GM12872 (cell line): ENCODE measurements around the gene SSBP4.

Experiments
- TF ChIP-seq, protein P1 (sequence below): IDR thresholded peaks from 3 replicates; pipeline ENCODE4 v1.5.1; 2011; ENCODE audit warnings: low read depth, mild to moderate bottlenecking, low read length, moderate library complexity; ENCODE audit not compliant: insufficient read depth

Gene SSBP4

DNA sequence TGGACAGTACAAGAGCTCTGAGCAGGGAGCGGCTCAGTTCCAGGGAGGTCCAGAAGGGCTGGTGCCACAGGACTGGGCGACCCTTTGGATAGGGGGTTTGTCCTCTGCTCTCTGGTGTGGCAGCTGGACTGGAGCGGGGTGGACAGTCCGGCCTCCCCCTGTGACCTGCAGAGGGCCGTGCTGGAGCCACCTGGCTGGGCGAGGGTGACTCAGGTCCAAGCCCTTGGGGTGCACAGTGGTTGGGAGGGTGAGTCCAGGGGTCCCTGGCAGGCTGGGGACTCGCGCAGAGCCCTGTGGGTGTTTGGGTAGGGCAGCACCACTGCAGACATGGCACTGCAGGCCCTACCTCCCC is 7.2 kb downstream of the SSBP4 start:
- TF ChIP-seq, protein P1, sequence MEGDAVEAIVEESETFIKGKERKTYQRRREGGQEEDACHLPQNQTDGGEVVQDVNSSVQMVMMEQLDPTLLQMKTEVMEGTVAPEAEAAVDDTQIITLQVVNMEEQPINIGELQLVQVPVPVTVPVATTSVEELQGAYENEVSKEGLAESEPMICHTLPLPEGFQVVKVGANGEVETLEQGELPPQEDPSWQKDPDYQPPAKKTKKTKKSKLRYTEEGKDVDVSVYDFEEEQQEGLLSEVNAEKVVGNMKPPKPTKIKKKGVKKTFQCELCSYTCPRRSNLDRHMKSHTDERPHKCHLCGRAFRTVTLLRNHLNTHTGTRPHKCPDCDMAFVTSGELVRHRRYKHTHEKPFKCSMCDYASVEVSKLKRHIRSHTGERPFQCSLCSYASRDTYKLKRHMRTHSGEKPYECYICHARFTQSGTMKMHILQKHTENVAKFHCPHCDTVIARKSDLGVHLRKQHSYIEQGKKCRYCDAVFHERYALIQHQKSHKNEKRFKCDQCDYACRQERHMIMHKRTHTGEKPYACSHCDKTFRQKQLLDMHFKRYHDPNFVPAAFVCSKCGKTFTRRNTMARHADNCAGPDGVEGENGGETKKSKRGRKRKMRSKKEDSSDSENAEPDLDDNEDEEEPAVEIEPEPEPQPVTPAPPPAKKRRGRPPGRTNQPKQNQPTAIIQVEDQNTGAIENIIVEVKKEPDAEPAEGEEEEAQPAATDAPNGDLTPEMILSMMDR: no peak

DNA sequence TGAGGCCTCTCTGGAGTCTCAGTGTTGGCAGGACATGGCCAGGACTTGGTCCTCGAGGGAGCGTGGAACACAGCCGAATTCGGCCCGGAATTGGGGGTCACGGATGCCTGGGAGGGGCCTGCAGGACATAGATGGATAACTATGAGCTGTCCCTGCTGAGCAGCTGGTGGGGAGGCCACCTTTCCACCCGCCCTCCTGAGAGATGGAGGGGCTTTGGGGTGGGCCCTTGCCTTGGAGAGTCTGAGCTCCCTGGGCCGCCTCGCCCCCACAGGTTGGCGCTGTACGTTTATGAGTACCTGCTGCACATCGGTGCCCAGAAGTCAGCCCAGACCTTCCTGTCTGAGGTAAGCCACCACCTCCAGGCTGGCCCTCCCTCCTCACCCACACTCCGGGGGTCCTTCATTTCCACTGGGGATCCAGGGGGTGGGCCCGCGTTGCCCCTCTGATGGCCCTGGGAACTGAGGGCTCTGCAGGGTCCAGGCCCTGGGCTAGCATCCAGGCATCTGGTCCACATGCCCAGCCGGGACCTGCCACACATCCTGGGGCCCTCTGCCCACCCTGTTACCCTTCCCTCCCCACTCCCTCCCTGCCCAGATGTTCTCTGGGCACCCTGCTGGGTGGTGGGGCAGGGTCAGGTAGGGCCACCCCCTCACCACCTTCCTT is 8.0 kb downstream of the SSBP4 start:
- TF ChIP-seq, protein P1: no peak

DNA sequence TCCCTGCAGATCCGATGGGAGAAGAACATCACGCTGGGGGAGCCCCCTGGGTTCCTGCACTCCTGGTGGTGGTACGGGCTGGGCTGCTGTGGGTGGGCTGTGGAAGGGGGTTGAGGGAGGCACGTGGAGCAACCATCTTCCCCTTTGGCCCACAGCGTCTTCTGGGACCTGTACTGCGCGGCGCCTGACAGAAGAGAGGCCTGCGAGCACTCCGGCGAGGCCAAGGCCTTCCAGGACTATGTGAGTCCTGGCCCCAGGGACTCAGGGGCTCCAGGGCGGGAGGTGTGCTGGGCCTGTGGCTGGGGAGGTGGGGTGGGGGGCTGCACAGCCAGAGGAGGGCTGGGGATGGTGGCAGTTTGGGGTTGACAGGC is 8.5 kb downstream of the SSBP4 start:
- TF ChIP-seq, protein P1: no peak

DNA sequence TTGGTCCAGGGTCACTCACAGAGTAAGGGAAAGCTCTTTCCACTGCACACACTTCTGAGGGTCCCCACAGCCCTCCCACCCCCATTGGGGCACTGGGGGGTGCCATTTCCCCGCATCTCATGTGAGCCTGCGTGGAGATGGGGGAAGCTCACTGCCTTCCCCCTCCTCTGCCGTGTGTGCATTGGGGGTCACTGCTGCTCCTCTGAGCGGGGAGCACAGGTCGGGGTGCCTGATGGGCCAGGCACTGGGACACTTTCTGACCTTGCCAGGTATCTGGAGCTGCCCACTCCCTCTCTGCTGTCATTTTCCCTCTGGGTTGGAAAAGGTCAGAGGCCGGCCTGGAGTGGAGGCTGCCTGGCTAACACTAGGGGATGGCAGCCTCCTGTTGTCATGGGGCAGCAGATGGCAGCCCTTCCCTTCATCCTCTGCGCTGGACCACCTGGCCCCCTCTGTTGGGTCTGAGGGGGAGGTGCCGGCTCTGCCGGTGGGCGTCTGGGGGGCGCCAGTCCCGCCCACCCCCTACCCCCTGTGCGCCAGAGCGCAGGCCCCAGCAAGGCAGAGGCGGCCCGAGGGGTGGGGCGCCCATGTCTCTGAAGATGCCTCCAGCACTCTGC is 9.1 kb downstream of the SSBP4 start:
- TF ChIP-seq, protein P1: no peak

DNA sequence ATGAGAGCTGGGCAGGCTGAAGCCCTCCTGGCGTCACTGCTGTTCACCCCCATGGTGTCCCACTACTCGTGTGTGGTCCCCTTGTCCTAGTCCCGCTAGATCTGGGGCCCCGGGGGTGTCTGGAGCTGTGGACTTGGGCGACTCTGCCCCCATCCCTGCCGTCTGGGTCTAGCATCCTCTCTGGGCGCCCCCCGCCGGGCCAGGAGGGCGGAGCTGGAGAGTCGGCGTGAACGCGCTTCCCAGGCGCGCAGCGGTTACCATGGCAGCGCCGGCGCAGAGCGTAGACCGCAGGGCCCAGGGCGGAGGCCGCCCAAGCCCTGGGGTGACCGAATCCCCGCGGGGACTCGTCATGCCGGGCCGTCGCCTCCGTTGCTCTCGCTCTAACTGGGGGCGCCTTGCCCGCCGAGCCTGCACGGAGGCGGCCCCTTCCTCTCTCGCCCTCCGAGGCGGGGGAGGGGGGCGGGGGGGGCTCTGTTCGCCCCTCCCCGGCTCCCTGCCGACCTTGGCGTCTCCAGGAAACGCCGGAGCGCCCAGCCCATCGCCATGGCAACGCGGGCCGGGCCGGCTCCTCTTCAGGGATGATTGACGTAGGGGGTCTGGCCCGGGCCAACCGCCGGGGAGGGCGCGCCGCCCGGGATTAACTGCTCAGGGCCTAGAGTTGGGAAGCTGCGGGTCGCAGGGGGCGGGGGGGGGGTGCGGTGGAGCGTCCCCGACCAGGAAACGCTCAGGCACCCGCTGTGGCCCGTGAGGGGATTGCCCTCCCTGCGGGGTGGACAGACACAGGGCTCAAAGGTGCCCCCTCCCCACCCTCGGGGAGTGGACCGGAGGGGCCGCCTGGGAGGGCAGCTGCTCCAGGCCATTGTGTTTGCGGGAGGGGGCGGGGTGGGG is 9.8 kb downstream of the SSBP4 start:
- TF ChIP-seq, protein P1: no peak

DNA sequence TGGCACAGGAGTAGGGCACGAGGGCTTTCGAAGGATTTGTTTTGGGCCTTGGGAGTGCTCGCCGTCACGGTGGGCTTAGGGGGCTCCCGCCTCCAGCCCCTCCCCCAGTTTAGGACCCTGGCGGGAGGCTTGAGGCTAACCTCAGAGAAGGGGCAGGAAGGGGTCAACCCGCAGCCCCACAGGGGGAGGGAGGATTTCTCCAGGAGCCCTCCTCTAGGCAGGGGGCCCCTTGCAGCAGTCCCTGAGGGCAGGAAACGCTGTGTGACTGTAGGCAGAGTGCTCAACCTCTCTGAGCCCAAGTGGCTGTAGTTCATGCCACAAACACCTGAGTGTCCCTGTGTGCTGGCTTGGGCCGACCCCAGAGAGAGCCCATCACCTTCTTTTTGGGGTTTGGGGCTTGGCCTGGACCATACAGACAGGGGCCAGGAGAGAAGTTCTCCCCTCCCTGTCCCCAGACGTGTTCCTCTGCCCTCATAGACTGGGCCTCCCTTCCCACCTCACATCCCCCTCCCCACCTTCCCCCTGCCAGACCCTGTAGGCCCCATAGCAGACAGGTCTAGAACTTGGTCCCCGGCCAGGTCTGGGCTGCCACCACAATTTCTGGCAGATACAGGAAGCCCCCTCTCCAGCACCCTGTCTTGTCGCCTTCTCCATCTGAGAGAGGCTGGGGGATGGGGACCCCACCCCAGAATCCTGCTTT is 10.7 kb downstream of the SSBP4 start:
- TF ChIP-seq, protein P1: no peak

DNA sequence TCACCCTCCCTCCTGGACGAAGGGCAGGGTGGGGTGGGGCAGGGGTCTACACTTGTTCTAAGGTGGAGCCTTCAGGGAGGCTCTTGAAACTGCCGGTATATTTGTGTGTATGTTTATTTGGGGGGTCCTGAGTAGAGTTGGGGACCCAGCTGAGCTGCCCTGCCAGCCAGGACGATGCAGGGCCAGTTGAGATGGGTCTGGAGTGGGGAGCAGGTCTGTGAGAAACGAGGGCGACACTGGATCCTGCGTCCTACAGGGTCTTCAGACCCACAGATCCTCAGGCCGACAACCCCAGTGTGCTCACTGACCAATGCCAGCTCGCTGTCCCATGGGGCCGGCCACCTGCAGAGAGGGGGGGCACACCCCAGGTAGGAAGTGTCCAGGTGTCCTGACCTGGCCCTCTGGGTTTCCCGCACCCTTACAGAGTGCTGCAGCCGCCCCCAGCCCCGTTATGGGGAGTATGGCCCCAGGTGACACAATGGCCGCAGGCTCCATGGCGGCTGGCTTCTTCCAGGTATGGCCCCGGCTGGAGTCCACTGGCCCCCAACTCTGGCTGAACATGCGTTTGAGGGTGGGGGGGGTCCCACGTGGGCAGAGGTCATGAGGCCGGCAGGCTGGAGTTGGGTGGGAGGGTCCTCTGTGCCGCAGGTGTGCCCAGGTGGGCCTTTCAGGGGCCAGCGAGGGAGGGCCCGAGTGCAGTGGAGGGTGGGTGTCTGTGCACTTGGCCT is 11.4 kb downstream of the SSBP4 start:
- TF ChIP-seq, protein P1: no peak
